Activated CD4-positive, alpha-beta memory T cell treated with anti-CD3 and anti-CD28 coated beads, Interleukin-2, amount 10 ng/mL, durations not matched to agents 7 days and 5 days (primary cell): Measurements from ENCODE around the gene AFG1L. TPM values are rescaled to one million over a fixed set of nuclear protein-coding genes. Genes with fewer than 3 reads are reported as not detected.

ENCODE experiments used
- CTCF ChIA-PET: fragments of 350-600 bp; sonication (Branson Sonifier 250); formaldehyde crosslinking; loops from one replicate; lab custom pipeline; 2021; ENCODE audit warnings: antibody characterized with exemption, inconsistent platforms; lab: Charles Lee
- POLR2A ChIA-PET: fragments of 350-600 bp; sonication (Branson Sonifier 250); formaldehyde crosslinking; loops from one replicate; lab custom pipeline; 2021; ENCODE audit warnings: antibody characterized with exemption; lab: Charles Lee
- DNase-seq: peaks from one replicate; pipeline ENCODE4 v3.0.0-alpha.2; 2020
- H3K27ac Mint-ChIP-seq: one replicate; pipeline ENCODE4 v1.8.0; 2021; ENCODE audit warnings: mild to moderate bottlenecking, mixed read lengths
- H3K27me3 Mint-ChIP-seq: one replicate; pipeline ENCODE4 v1.8.0; 2021; ENCODE audit warnings: mixed read lengths
- H3K36me3 Mint-ChIP-seq: one replicate; pipeline ENCODE4 v1.8.0; 2021; ENCODE audit warnings: low read depth, mixed read lengths
- H3K4me1 Mint-ChIP-seq: one replicate; pipeline ENCODE4 v1.8.0; 2021; ENCODE audit warnings: mixed read lengths
- H3K4me3 Mint-ChIP-seq: one replicate; pipeline ENCODE4 v1.8.0; 2021; ENCODE audit warnings: mild to moderate bottlenecking, mixed read lengths
- H3K9me3 Mint-ChIP-seq: one replicate; pipeline ENCODE4 v1.8.0; 2021; ENCODE audit warnings: mixed read lengths
- total RNA-seq, 2 experiments: library from RNA; stranded (reverse); gene quantifications; one replicate each; pipeline ENCODE4 v1.2.3, GENCODE V29; 2021

Gene AFG1L
- total RNA-seq, 2 experiments from 2014 or later: 4.5 to 4.7 TPM

GRCh38 chr6:108330806-108331205 is 36.0 kb downstream of the AFG1L start:
- Mint-ChIP-seq H3K4me3 (no peak overlapping the region), H3K4me1 (no peaks in the 10 kb centered on the region), H3K9me3 (no peaks in the 10 kb centered on the region), H3K36me3 (no peaks in the 10 kb centered on the region), H3K27me3 (no peaks in the 10 kb centered on the region), H3K27ac (no peak overlapping the region)
- CTCF ChIA-PET: no interaction called here
- DNase-seq: no peak
- POLR2A ChIA-PET: no interaction called here

- Mint-ChIP-seq H3K36me3 (no peaks in the 10 kb centered on the region), H3K9me3 (no peaks in the 10 kb centered on the region), H3K4me1 (no peaks in the 10 kb centered on the region), H3K4me3 (no peak overlapping the region), H3K27me3 (no peaks in the 10 kb centered on the region), H3K27ac (no peak overlapping the region)
- ChIA-PET CTCF (no interaction called here), POLR2A (no interaction called here)
- DNase-seq: no peak
Observed at GRCh38 chr6:108331982-108332381, 37.1 kb downstream of the AFG1L start.

DNA sequence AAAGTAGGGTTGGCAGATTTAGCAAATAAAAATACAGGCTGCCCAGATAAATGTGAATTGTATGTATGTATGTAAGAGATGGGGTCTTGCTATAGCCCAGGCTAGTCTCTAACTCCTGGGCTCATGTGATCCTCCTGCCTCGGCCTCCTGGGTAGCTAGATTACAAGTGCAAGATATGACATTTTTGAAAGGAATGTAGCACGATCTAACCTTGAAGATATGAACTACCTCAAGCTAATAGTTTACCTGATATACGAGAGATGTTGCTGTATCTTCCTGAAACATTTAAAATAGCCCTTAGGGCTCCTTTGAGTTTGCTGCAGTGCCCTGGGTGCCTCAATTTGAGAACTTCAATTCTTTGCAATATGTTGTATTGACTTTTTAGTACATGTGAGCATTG is 42.1 kb downstream of the AFG1L start:
- Mint-ChIP-seq H3K9me3 (no peaks in the 10 kb centered on the region), H3K27ac (no peak overlapping the region), H3K4me3 (no peak overlapping the region), H3K36me3 (no peaks in the 10 kb centered on the region), H3K27me3 (no peaks in the 10 kb centered on the region), H3K4me1 (no peaks in the 10 kb centered on the region)
- DNase-seq: no peak
- ChIA-PET POLR2A (no interaction called here), CTCF (interaction anchor here (0.7 kb wide), 1 partner anchor 9 kb away, joined by 3 read pairs; no protein-coding TSS in a partner anchor)

DNA sequence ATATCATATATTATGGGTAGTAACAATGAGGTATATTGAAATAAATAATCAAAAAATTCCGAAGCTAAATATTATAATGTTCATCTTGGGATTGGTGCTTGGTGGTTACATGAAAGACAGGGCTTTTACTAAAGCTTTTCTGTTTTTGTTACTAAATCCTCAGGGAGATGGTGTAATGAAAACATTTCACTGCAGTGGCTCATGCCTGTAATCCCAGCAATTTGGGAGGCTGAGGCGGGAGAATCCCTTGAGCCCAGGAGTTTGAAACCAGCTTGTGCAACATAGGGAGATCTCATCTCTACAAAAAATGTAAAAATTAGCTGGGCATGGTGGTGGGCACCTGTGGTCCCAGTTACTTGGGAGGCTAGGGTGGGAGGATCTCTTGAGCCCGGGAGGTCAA is 42.9 kb downstream of the AFG1L start:
- DNase-seq: no peak
- ChIA-PET CTCF (no interaction called here), POLR2A (interaction anchor here (1.9 kb wide), 1 partner anchor 42 kb away, joined by 5 read pairs; no protein-coding TSS in a partner anchor)
- Mint-ChIP-seq H3K4me3 (no peak overlapping the region), H3K27ac (no peak overlapping the region), H3K9me3 (no peaks in the 10 kb centered on the region), H3K4me1 (no peaks in the 10 kb centered on the region), H3K36me3 (no peaks in the 10 kb centered on the region), H3K27me3 (no peaks in the 10 kb centered on the region)

DNA sequence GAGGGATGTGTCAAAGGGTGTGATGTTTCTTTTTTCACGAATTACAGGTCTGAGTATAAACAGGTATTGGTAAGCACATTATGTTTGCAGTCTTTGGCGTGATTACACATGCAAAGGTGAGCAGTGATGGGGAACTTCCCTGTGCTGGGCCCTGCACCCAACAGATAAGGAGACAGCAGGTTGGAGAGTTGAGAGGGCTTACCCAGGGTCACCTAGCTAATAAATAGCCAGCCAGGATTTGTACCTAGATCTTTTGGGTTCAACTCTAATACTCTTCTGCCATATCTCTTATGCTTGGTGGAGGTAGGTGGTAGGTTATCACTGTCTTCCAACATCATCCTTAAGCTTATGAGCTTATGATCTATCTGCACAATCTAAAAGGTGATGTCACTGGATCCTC is 46.5 kb downstream of the AFG1L start:
- POLR2A ChIA-PET: no interaction called here
- CTCF ChIA-PET: no interaction called here
- Mint-ChIP-seq H3K9me3 (no peaks in the 10 kb centered on the region), H3K4me3 (no peak overlapping the region), H3K27ac (no peak overlapping the region), H3K36me3 (no peaks in the 10 kb centered on the region), H3K4me1 (no peaks in the 10 kb centered on the region), H3K27me3 (no peaks in the 10 kb centered on the region)
- DNase-seq: no peak

- no peak for DNase-seq
- ChIA-PET CTCF (no interaction called here), POLR2A (no interaction called here)
- Mint-ChIP-seq H3K27me3 (no peaks in the 10 kb centered on the region), H3K9me3 (no peaks in the 10 kb centered on the region), H3K27ac (no peak overlapping the region), H3K4me3 (no peak overlapping the region), H3K4me1 (peaks cover 17% of the 10 kb centered on the region), H3K36me3 (peaks cover 9% of the 10 kb centered on the region)
Observed at GRCh38 chr6:108343894-108344293, 49.0 kb downstream of the AFG1L start.

DNA sequence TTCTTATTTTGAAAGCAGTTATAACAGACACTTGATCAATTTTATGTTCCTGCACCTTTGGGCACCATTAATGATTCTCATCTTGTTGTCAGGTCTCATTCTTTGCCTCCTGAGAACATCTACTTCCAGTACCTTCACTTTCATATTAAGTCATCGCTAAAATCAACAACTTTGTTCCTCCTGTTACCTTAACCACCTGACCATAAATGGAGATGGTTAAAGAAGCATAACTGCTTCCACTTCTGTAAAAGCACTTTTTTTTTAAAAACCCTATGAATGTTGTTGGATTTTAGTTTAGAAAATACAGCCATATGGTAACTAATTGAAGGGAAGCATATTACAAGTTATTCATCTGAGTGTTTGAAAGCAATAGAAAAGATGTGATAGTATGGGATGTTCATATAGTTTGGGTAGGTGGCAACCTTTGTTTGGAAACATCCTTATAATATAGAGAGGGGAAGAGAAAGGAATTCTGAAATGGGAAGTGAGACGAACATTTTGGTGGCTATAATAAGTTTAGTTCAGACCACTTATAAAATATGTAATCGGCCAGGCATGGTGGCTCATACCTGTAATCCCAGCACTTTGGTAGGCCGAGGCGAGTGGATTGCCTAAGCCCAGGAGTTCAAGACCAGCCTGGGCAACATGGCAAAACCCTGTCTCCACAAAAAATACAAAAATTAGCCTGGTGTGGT is 53.9 kb downstream of the AFG1L start:
- H3K4me1 Mint-ChIP-seq: peaks cover 19% of the 10 kb centered on the region
- peaks cover 10% of the 10 kb centered on the region for H3K36me3 Mint-ChIP-seq
- no peaks in the 10 kb centered on the region for H3K27me3 Mint-ChIP-seq
- ChIA-PET POLR2A (interaction anchor here (1.2 kb wide), 1 partner anchor 54 kb away, joined by 5 read pairs; the partner anchor contains the start of gene AFG1L), CTCF (no interaction called here)
- no peak overlapping the region for H3K4me3 Mint-ChIP-seq
- H3K27ac Mint-ChIP-seq: peak overlapping the region; percentile 69
- DNase-seq: no peak
- H3K9me3 Mint-ChIP-seq: no peaks in the 10 kb centered on the region

- Mint-ChIP-seq H3K4me1 (peaks cover 19% of the 10 kb centered on the region), H3K27me3 (no peaks in the 10 kb centered on the region), H3K4me3 (no peak overlapping the region), H3K36me3 (peaks cover 10% of the 10 kb centered on the region), H3K9me3 (no peaks in the 10 kb centered on the region), H3K27ac (no peak overlapping the region)
- DNase-seq: no peak
- CTCF ChIA-PET: no interaction called here
- POLR2A ChIA-PET: no interaction called here
Observed at GRCh38 chr6:108350528-108350927, 55.7 kb downstream of the AFG1L start.

DNA sequence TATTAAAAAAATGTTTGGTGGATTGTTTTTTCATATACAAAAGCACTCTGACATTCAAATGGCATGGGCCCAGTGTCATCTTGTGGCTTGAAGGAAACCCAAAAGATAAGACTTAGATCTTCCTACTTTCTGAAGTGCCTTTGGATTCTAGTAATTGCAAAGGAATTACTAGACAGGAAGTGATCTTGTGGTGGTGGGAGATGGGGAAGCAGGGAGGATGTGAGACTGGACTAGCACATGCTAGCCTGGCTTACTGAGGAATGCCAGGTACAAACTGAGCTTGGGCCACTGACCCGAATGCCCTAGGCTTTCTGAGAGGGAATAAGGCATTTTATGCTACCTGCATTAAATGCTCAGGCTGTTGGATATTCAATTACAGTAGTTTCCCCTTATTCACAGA is 59.0 kb downstream of the AFG1L start:
- peaks cover 1% of the 10 kb centered on the region for H3K36me3 Mint-ChIP-seq
- H3K27me3 Mint-ChIP-seq: no peaks in the 10 kb centered on the region
- no peak for DNase-seq
- ChIA-PET POLR2A (no interaction called here), CTCF (no interaction called here)
- H3K9me3 Mint-ChIP-seq: no peaks in the 10 kb centered on the region
- H3K27ac Mint-ChIP-seq: no peak overlapping the region
- peaks cover 5% of the 10 kb centered on the region for H3K4me1 Mint-ChIP-seq
- no peak overlapping the region for H3K4me3 Mint-ChIP-seq

GRCh38 chr6:108355120-108355519 is 60.3 kb downstream of the AFG1L start:
- POLR2A ChIA-PET: no interaction called here
- no peaks in the 10 kb centered on the region for H3K27me3 Mint-ChIP-seq

GRCh38 chr6:108355890-108356289 is 61.0 kb downstream of the AFG1L start:
- ChIA-PET CTCF (no interaction called here), POLR2A (no interaction called here)
- Mint-ChIP-seq H3K9me3 (no peaks in the 10 kb centered on the region), H3K4me1 (peaks cover 3% of the 10 kb centered on the region), H3K27me3 (no peaks in the 10 kb centered on the region), H3K27ac (no peak overlapping the region), H3K36me3 (no peaks in the 10 kb centered on the region), H3K4me3 (no peak overlapping the region)
- DNase-seq: no peak

More at GRCh38 chr6:108355120-108355519, 60.3 kb downstream of the AFG1L start:
- Mint-ChIP-seq H3K4me3 (no peak overlapping the region), H3K36me3 (no peaks in the 10 kb centered on the region), H3K4me1 (peaks cover 4% of the 10 kb centered on the region), H3K9me3 (no peaks in the 10 kb centered on the region), H3K27ac (no peak overlapping the region)
- no peak for DNase-seq
- CTCF ChIA-PET: interaction anchor here (0.7 kb wide), 1 partner anchor 717 kb away, joined by 3 read pairs; no protein-coding TSS in a partner anchor

DNA sequence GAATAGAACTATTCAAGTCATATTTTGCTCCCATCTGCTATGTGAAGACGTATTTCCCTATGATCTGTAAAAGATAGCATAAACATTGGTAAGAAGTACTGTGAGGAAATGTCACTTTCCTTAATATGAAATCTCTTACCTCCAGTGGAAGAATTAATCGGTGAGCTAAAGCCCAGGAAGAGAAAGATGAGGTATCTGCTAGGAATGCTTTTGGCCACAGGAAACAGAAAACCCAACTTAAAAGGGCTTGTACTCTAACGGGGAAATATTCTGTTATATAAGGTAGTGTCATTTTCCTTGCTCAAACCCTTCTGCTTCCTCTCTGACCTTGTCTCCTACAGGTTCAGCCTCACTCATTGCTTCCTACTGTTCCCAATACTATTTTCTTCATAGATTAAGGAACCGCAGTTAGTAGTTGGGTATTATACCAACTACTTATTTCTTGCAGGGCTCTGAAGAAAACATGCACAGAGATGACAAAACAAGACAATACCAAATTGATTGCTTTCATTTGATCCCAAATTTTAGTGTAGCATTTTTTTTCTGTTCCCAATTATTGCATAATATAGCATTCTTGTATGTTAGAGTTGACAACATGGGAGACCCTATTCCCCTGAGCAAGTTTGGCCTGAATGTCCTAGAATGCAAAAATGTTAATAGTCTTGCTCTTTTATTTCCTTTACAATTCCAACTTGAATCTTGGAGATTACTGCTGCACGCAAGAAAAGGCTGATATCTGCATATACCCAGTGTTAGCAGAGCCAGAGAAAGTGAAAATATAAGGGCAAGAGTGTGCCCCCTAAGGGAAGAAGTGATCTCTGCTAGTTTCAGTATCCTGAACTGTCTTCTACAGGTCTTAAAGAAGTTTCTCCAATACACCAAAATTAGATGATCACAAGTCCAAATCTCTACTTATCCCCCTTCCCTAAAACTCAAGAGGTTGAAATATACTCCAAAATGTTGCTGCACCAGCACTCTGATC is 65.3 kb downstream of the AFG1L start:
- Mint-ChIP-seq H3K4me3 (no peak overlapping the region), H3K4me1 (peaks cover 3% of the 10 kb centered on the region), H3K36me3 (no peaks in the 10 kb centered on the region), H3K27me3 (no peaks in the 10 kb centered on the region), H3K27ac (no peak overlapping the region), H3K9me3 (no peaks in the 10 kb centered on the region)
- DNase-seq: no peak
- ChIA-PET POLR2A (interaction anchor here (1.1 kb wide), 1 partner anchor 99 kb away, joined by 4 read pairs; the partner anchor contains the start of gene SNX3), CTCF (interaction anchor here (0.6 kb wide), 1 partner anchor 142 kb away, joined by 3 read pairs; no protein-coding TSS in a partner anchor)

DNA sequence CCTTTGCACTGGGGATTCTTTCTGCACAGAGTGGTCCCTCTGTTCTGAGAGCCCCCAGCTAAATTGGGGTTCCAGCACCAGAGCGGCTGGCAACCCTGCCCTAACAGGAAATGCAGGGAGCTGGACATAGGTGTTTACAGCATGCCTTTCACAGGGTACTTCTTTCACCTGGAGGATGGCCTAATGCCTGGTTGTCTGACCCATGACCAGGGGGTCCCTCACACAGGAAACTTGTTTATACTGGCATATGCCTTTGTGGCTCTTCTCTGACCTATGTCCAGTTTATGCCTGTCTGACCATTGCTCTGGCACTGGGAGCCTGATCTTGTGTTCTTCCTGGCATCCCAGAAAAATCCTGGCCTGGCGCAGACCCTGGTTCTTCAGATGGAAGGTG is 66.1 kb downstream of the AFG1L start:
- Mint-ChIP-seq H3K4me1 (peaks cover 3% of the 10 kb centered on the region), H3K27ac (no peak overlapping the region), H3K9me3 (no peaks in the 10 kb centered on the region), H3K36me3 (no peaks in the 10 kb centered on the region), H3K4me3 (no peak overlapping the region), H3K27me3 (no peaks in the 10 kb centered on the region)
- CTCF ChIA-PET: no interaction called here
- no peak for DNase-seq
- POLR2A ChIA-PET: no interaction called here
